ENCODE results near the gene RBM47.
"Not testable (repeated sequence)": the region's sequence is repeated elsewhere in the genome, so short reads cannot be mapped to it uniquely, and the experiment has no call there.

Gene RBM47

GRCh38 chr4:40399578-40399977 lies 230.1 kb downstream of the RBM47 start:
- no peak for DNase-seq

DNA sequence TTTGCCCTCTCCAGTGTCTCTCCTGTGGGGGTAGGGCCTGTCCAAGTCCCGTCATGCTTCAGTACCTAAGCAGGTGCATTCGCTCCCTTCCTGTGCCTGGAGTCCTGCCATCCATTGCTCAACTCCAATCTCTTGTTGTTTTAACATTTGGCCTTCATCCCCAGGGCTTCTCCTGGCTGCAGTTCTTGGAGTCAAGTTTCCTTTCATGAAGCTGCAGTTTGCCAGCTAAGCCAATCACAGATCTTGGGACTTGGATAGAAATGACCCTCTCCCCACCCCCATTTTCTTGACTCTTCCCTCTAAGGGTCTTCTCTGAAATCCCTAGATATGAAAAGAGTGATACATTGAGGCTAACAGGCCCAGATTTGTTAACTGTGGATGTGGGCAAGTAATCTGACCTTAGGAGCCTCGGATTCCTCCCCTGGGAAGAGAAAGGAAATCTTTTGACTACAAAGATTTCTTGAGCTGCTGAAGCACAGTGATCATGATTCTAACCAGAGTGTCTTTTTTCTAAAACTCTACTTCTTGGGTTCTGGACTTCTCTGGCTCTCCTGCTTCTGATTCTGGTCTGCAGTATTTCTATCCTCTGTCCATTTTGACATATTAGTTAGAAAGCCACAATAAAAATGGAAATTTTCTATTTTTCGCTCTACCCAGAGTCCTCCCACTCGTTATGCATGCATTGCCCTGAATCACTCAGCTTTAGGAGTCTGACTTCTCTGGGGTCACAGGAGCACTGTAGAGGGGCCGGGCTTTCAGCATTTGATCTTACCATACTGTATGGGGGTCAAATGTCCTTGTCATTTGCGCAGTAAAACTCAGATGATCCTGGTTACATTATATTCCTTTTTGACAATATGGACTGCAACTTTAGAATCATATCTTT lies 233.5 kb downstream of the RBM47 start:
- DNase-seq, result peak; percentile 95

- DNase-seq, result peak; percentile 71
Measured at GRCh38 chr4:40395166-40395900, 234.3 kb downstream of the RBM47 start.

- no peak for DNase-seq
Measured at GRCh38 chr4:40394236-40394635, 235.4 kb downstream of the RBM47 start.

GRCh38 chr4:40392241-40392640 lies 237.4 kb downstream of the RBM47 start:
- DNase-seq, result not testable (repeated sequence)

- no peak for DNase-seq
Measured at GRCh38 chr4:40389986-40390385, 239.7 kb downstream of the RBM47 start.

GRCh38 chr4:40388239-40388638 lies 241.4 kb downstream of the RBM47 start:
- no peak for DNase-seq

DNA sequence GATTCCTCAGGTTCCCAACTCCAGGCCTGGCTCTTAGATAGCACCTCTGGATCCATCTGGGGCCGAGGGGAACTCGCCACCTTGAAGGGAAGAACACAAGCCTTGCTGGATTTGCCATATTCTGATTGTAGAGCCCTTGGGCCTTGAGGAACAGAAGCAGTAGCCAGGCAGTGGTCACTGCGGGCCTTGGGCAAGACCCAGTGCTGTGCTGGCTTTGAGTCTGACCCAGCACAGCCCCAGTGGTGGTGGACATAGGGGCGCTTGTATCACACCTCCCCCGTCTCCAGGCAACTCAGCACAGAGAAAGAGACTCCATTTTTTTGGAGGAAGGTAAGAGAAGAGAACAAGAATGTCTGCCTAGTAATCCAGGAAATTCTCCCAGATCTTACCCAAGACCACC lies 249.0 kb downstream of the RBM47 start:
- no peak for DNase-seq

DNA sequence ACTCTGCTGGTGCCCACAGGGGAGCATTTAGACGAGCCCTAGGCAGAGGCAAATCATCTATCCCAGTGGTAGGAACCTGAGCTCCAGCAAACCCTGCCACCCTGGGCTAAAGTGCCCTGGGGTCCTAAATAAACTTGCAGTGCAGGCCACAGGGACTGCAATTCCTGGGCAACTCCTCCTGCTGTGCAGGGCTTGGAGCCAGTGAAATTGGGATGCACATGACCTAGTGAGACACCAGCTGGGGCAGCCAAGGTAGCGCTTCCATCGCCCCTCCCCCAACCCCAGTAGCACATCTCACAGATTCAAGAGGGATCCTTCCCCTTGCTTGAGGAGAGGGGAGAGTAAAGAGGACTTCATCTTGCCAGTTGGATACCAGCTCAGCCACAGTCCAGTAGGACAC lies 250.4 kb downstream of the RBM47 start:
- no peak for DNase-seq

- no peak for DNase-seq
Measured at GRCh38 chr4:40378619-40379018, 251.0 kb downstream of the RBM47 start.

DNA sequence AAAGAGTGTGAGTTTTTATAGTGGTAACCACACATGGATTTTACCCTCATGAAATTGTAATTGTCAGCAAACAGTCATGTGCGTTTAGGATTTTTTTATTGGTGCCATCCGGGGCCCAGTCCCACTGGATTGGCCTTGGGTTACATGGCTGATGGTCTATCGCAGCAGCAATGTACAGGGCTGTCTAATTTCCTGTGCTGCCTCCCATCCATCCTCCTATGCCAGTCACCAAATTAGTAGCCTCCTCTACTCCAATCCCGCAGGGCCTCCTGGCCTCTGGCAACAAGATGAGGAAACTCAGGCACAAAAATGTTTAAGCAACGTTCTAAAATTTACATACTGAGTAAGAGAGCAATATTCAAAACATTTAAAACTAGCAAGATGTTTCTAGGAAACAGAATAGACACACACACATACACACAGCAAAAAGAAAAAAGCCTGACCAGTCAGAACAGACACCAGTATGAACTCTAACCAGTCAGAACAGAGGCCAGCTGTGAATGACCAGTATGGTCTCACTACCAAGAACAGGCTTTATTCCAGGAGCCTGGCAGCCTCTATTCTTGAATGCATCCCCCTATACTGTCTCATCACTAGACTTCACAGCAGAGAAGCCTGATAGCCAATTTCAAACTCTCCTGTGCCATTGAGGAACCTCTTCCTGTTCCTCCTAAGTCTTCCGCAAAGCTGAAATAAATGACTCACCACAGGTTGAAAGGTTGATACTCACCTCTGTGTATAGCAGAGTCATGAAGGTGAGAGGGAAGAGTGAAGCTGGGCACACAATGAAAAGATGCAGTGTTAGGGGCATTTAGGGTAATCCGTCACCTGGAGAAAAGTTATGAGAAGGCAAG lies 251.9 kb downstream of the RBM47 start:
- DNase-seq, result no peak

DNA sequence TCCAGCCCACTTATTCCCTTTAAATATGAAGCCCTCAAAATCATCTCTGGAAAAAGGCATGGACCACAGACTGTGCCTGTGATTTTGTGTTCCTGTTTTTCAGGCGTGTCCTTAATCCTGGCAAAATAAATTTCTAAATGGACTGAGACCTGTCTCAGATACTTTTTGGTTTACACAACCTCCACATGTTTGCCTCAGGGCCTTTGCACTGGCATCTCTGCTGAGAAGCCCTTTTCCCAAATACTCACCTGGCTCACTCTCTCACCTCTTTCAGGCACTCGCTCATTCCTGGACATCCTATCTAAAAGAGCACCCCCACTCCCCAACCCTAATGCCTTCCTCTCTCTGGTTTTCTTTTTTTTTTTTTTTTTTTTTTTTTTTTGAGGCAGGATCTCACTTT lies 254.0 kb downstream of the RBM47 start:
- no peak for DNase-seq

DNA sequence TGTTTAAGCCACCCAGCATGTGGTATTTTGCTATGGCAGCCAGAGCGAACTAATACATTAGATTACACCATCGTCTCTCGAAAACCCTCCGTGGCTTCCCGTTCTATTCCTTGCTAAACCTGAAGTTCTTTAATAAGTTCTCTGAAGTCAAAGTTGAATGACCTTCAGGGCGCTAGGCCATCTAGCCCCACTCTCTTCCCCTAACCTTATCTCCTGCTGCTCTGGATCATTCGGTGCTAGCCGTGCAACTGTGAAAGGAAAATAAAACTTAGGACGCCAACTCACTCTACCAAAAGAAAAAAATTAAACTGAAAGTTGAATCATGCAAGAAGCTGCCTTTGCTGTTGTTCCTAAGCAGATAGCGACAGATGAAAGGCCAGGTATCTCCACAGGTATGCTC lies 254.6 kb downstream of the RBM47 start:
- DNase-seq, result no peak

GRCh38 chr4:40373636-40374035 lies 256.0 kb downstream of the RBM47 start:
- DNase-seq, result no peak
